T follicular helper cell (primary cell): Measurements from ENCODE around the gene SORCS2.

Experiments
- DNase-seq: peaks from one replicate; pipeline ENCODE4 v3.0.0-alpha.2; 2020; ENCODE audit warnings: low read depth
- total RNA-seq, 2 experiments: gene quantifications; one replicate each; lab custom pipeline; 2026; lab: John Stamatoyannopoulos, UW

Gene SORCS2
- 0 to 0.04 reads per million in 2 experiments for total RNA-seq

DNA sequence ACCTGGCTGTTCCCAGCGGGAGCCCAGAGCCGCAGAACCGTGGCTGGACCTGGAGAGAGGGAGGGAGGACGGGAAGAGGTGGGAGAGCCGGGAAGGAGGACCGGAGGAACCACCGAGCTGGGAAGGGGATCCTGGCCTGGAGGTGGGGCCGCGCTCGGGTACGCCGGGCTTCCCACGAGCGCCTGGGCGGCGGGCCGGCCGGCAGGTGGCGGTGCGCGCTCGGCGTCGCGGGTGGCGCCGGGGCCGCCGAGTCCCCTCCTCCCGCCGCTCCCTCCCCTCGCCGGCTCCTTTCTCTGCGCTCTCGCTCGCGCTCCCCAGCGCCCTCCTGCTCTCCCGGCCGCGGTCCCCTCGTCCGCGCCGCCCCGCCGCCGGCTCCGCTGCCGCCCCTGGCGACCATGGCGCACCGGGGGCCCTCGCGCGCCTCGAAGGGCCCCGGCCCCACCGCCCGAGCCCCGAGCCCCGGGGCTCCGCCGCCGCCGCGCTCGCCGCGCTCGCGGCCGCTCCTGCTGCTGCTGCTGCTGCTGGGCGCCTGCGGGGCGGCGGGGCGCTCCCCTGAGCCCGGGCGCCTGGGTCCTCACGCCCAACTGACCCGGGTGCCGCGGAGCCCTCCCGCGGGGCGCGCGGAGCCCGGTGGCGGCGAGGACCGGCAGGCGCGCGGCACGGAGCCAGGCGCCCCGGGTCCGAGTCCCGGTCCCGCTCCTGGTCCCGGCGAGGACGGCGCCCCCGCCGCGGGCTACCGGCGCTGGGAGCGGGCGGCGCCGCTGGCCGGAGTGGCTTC, at the start of gene SORCS2:
SORCS2 (plus strand) TSS at position 287 of the 778 bp plus-strand sequence.
- DNase-seq: no peak

DNA sequence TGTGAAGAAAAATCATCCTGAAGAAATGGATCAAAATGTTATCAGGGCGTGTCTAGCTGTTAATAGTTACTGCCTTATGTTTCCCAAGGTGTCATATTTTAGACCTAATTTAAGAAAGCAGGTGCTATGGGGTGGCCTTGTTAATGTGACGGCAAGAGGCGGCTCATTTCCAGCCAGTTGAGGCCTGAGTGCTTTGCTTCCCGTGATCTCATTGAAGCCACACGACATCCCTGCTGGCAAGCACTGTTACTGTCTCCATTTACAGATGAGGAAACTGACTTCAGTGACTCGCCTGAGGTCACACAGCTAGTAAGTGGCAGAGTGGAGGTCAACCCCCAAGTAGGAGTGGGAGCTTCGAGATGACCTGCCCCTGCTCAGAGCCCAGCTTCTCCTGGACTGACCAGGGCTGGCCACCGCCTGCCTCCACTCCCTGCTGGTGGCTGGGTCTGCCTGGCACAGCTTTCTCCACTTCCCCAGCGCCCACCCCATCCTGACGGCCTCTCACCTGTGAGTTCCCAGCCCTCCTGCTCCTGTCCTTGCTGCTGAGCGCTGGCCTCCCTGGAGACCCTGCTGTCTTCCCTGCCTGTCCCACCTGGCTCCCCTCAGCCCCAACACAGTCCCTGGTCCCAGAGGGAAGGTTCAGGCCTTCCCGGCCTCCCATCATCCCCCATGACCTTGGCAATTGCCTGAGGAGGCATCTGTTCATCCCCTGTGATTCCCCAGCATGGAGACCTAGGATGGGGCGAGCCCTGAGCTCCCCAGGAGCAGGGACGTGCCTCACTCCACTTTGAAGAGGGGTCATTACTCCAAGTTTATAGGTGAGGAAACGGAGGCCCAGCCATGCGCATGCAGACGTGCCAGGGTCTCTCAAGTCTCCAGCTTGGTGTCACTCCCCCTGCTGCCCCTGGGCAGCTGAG, 47.7 kb upstream of the SORCS2 start:
- DNase-seq: no peak

DNA sequence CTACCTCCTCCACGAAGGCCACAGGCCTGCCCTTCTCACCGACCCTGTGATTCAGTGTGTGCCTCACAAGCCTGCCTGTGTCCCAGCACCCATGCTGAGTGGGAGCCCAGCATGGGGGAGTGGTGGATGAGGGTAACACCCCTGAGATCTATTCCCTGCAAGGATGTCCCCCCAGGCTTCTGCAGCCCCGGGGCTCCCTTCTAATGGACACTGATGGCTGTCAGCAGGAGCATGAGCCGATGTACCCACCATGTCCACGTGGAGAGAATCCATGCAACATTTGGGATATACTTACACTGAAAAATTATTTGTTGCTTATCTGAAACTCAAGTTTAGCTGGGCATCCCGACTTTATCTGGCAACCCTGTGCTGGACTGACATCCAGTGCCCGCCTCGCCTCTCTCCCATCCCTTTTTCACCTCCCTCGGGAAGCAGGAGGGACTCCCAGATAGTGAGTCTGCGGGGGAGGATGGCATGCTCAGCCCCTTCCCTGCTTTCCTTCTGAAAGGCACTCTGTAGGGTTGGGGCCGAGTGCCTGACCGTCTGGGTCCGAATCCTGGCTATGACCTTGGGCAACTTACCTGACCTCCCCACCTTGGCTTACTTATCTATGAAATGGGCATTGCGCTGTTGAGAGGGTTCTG, 46.9 kb upstream of the SORCS2 start:
- DNase-seq: no peak

DNA sequence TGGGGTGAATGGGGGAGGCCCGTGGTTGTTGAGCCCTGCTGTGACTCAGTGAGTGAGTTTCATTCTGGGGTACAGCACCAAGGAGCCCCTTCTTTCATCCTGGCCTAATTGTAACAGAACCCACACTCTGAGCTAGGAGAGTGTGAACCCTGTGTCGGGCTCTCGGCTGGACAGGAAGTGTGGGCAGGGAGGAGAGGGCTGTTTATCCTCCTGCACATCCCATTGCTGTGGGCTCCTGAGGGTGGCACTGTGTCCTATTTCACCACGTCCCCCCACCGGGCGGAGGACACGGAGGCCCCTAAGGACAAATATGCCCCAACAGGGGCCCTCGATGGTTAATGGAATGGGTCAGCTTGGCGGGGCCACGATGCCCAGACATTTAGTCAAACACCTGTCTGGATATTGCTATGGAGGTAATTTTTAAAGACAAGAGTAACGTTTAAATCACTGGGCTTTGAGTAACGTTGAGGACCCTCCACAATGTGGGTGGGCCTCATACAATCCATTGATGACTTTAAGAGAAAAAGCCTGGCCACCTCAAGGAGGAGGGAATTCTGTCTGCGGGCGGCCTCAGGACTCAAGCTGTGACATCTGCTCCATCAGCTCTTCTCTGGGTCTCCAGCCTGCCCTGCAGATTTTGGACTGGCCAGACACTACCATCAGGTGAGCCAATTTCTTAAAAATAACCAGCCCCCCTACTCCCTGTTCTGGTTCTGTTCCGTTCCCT, 46.1 kb upstream of the SORCS2 start:
- DNase-seq: no peak

DNA sequence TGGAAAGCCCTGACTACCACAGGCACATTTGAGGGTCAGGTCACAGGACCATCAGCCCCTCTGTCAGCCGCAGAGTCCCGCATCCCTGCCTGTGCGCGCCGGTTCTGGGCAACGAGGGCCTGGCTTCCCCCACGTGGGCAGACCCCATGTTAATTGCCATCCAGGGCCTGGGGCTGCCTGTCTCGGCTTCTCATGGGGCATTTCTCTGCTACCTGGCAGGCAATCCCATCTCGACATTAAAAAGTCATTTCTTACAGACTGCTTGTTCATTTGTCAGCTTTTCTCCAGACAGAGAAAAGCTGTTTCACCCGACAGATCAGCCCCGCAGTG, 45.6 kb upstream of the SORCS2 start:
- no peak for DNase-seq

DNA sequence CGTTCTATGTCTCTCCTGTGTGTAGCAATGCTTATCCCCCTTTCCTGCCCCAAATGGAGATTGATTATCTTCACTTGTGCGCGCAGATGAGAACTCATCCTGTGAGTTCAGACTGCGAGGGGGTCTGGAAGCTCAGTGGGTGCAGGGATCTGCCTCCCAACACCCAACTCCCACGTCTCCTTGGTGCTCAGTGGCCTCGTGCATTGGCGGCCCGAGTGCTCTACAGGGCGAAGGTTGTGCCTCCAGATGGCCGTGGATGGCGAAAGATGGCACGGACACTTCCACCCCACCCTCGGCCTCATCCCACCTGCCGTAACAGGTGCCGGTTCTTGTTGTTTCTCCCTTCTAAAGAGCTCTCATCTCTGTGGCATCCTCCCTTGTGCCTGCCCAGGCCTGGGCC, 45.1 kb upstream of the SORCS2 start:
- no peak for DNase-seq

DNA sequence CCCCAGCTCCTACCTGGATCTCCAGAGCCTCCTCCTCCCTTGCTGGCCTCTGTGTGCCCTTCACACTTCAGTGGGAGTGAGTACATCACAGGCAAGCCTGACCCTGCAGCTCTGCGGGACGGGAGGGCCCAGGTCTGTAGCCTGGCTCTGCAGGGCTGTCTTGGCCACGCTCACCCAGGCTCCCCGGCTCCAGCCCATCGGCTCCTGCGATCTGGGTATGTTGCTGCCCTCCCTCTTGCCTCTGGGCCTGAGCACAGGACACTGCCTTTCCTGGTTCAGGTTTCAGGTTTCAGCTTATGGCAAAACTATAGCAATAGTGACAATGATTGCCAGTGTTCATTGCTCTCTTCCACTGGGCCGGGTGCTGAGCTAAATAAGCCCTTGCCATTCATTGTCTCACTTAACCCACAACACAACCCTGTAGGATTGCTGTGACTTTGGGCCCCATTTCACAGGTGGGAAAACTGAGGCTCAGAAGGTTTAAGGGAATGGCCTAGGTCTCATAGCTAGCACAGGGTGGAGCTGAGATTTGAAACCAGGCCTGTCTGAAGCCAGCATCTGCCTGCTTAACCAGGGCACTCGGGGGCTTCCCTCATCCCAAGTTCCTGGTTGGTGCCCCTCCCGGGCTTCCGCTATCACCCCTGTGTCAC, 44.6 kb upstream of the SORCS2 start:
- no peak for DNase-seq

DNA sequence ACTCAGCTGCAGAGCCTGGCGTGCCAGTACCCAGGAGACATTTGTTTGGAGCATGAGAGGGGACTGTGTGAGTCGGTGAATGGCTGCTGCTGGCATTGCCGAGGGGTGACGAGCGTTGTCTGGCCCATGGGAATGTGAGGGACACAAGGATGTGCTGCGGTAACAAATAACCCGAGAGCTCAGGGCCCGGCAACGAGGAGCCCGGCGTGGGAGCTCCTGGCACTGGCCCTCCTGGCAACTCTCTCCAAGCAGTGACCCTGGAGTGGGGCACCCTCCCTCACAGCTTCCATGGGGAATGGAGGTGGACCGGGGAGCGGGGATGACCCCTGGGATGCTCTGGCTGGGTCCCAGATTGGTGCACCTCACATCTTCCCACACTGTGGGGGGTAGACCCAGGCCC, 44.0 kb upstream of the SORCS2 start:
- no peak for DNase-seq

DNA sequence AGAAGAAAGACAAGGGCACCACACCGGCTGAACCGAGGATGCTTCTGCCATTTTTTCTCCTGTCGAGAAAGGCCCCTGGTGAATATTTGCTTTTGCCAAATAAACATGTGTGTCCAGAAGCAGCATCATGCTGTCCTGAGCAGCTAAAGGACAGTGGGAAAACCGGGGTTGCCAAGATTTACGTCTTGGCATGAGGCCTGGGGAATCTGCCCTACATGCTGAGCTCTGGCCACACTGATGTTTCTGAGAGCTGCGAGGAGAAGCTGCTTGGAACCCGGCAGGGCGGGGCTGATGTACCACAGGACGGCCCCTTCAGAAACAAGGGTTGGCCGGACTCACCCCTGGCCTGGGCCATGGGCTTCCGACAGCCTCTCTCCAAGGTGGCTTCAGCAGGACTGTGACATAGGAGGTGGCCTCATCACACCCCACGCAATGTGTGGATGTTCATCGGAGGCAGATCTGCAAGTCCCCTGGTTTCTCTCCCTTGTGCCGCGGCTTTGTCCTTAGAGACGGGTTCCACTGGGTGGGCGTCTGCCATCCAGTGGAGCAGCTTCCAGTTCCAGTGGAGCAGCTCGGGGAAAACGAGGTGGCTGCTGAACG, 42.2 kb upstream of the SORCS2 start:
- no peak for DNase-seq

DNA sequence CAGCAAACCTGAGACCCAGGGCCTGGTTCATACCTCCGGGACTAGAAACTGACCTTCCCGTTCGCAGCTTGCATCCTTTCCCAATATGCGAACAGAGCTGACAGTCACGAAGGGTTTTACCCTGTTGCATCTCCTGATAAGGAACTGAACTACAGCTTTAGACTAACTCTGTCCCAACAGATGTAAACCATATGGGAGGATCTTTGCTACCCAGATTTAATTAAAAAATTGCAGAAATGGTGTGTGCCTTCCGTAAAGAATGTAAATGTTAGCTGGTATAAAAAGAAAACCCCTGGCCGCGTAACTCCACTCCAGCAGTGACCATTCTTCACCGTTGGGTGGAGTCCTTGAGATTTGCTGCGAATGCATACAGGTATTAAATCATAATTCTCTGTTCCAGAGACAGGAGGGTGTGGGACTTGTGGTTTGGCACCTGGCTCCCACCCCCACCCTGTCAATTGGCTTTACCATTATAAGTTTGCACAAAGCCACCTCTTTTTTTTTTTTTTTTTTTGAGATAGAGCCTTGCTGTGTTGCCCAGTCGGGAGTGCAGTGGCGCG, 40.6 kb upstream of the SORCS2 start:
- DNase-seq: no peak

DNA sequence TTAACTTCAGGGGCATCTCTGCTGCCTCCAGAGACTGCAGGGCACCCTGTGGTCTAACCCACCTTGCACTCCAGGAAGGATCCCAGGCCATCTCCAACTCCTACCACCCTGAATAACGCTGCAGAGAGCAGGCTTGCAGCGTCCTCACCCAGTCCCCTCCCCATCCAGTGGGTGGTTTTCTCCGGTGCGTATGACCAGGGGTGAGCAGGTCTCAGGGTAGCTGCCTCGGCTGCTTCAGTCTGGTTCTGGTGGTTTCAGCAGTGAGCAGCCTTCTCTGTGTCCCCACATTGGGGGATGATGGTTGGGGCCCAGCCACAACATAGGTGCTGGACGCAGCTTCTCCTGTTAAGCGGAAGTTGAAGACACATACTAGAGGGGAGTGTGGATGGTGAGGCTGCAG, 38.6 kb upstream of the SORCS2 start:
- no peak for DNase-seq

DNA sequence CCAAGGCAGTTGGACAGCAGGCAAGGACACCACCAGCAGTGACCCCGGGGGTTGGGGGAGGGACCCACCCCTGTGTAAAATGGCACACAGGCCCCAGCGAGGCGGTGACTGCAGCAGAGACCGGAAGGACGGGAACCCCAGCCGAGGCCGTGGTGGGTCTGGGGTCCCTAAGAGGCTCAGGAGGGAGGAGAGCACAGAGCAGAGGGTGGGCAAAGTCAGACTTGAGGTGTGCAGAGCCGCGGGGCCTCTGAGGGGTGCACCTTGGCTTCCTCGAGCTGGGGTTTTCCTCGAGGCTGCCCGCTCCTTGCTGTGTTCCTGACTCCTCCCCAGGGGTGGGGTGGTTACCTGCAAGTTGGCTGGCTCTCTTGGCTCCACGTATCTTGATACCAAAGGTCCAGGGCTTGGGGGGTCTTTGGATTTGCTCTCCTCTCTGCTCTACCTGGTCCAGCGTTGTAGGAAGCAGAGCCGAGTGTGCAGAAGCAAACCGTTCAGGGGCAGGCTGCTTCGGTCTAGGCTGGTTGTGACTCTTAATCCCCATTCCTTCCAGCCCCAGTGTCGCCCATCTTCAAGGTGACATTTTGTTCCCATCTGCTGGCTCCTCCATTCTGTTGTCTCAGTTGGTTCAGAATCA, 37.9 kb upstream of the SORCS2 start:
- no peak for DNase-seq

DNA sequence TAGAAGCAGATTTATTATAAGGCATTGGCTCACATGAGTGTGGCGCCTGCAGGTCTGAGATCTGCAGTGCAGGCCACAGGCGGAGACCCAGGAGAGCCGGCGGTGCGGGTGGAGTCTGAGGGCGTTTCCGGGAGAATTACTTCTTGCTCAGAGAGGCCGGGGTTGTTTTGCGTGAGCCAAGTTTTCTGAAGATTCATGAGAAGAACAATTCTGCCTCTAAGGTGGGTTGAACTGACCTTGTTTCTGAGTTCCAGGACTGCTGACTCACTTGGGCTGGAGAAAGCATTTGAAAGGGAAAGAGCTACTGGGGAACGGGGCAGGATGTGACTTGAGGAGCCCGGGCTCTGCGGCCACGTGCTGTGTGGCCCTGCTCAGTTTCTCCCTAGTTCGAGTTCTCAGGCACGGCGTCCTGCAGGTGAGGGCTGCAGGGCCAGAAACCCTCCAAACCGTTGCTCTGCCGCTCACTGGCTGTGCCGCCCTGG, 36.7 kb upstream of the SORCS2 start:
- no peak for DNase-seq

DNA sequence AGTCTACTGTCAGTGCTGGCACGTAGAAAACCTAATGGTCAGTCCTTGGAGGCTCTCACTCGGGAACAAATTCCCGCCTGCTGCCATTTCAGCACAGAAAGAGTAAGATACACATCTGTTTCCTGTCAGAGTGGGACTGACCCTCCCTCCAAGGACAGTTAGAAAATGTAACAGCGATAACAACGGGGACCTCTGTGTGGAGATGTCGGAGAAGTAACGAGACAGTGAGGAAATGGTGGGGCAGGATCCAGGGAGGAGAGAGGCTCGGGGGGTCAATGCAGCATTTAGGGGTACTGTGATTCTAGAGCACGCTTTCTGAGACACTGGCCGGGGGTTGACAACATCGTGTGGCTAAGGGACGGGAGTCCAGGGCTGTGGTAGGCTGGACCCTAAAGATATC, 36.0 kb upstream of the SORCS2 start:
- no peak for DNase-seq

DNA sequence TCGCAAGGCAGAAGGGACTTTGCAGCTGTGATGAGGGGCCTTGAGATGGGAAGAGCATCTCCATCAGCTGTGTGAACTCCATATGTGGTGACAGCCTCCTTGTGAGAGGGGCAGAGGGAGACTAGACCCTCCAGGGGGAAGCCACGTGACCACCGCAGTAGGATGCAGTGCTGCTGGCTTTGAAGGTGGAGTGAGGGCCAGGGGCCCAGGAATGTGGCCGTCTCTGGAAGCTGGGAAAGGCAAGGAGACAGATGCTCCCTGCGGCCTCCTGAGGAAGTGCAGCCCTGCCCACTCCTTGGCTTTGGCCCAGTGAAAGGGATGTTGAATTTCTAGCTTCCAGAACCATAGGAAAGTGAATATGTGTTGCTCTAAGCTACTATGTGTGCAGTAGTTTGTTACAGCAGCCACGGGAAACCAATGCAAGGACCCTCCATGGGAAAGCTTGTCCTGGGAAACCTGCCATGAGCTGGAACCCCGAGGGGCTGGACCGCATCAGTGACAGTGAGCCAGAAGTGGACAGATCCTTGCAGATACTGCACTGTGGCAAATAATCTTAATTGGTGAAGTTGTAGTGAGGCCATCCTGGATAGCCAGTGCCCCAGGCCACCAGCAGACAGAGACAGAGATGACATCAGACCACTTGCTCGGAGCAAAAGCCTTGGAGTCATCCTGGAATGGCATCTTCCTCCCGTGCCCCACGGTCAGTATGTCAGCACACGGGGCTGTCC, 35.4 kb upstream of the SORCS2 start:
- DNase-seq: no peak

DNA sequence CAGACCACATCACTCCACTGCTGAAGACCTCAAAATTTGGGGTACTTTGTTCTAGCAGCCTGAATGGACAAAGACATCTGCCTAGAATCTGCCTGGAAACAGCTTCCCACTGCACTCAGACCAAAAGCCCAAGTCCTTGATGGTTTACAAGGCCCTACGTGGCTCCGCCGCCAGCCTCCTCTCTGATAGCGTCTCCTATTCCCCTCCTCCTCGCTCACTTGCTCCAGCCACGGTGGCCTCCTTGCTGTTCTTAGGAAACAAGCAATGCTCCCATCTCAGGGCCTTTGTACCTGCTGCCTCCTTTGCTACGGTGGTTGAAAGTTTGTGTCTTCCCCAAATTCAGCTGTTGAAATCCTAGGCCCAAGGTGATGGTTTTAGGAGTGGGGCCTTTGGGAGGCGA, 34.7 kb upstream of the SORCS2 start:
- DNase-seq: no peak

DNA sequence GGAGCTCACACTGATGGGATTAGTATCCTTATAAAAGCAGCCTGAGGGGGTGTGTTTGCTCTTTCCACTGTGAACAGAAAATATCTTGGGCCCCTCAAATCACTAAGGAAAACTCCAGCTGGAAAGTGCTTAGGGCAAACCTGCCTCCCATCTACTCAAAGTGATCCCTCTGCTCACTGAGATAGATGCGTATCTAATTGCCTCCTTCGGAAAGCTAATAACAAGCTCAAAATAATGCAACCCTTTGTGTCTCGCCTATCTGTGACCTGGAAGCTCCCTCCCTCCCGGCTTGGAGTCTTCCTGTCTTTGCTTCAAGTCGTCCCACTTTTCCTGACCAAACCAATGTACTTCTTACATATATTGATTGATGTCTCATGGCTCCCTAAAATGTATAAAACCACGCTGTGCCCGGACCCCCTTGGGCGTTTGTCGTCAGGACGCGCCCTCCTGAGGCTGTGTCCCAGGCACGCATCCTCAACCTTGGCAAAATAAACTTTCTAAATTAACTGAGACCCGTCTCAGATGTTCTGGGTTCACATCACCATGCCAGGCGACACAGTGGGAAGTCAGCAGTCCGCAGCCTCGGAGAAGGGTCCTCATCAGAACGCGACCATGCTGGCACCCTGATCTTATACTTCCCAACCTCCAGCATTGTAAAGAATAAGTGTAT, 34.1 kb upstream of the SORCS2 start:
- no peak for DNase-seq

DNA sequence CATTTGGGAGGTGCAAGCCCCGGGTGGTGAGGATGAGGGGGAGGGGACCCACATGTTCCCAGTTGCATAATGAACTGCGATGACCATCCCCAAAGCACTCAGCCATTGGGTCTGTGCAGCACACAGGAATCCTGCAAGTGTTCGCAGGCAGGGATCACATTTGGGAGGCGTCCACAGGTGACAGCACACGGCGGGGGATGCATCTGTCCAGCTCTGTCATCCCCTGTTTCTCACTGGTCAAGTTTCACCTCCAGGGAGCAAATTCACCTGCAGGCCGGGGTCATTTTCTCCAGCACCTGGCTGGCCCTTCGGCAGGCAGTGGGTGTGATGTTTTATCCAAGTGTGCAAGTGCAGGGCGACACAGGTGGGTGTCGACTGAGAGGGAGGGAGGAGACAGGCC, 33.3 kb upstream of the SORCS2 start:
- DNase-seq: no peak

DNA sequence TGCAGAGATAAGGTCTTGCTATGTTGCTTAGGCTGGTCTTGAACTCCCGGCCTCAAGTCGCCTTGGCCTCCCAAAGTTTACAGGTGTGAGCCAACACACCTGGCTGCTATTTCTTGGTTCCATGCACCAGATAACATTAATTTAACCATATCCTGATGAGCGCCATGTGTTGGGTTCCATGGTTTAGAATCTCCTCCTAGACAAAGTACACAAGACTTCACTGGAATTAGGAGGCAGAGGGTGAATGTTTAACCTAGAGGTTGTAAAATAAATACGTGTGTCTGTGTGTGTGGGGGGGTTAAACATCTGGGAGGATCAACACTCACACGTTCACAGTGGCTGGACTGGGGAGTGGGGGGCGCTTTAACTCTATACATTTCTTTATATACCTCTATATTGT, 32.4 kb upstream of the SORCS2 start:
- DNase-seq: no peak
